Hematopoietic multipotent progenitor cell treated with erythropoietin and hydrocortisone succinate and interleukin-3 and kit ligand, for 15 days (in vitro differentiated cells): ENCODE measurements around the gene EFNA2.
A peak's percentile ranks its signal among the peaks of the same experiment; 100 is the strongest.
"Not testable (repeated sequence)": the region's sequence is repeated elsewhere in the genome, so short reads cannot be mapped to it uniquely, and the experiment has no call there.

ENCODE experiments used
- DNase-seq: peaks from one replicate; pipeline ENCODE4 v3.0.0-alpha.2; 2015; ENCODE audit warnings: low spot score

Gene EFNA2

GRCh38 chr19:1285737-1286360, at the start of gene EFNA2:
Gene EFNA2 (plus strand): TSS chr19:1285873. CDS start chr19:1286169, 296 bp downstream.
- no peak for DNase-seq

- no peak for DNase-seq
Measured at GRCh38 chr19:1236576-1236975, 49.1 kb upstream of the EFNA2 start.

- DNase-seq = no peak
Measured at GRCh38 chr19:1237027-1237659, 48.5 kb upstream of the EFNA2 start.

GRCh38 chr19:1237754-1238368, 47.8 kb upstream of the EFNA2 start, which contains the start of gene CBARP:
Gene CBARP (minus strand): TSS chr19:1238005. CDS start chr19:1236100, 1,905 bp downstream.
- DNase-seq = peak; percentile 20

- DNase-seq = no peak
Measured at GRCh38 chr19:1238369-1239303, 47.0 kb upstream of the EFNA2 start.

- DNase-seq = no peak
Measured at GRCh38 chr19:1239420-1239795, 46.3 kb upstream of the EFNA2 start.

- peak; percentile 78 for DNase-seq
Measured at GRCh38 chr19:1239796-1240737, 45.6 kb upstream of the EFNA2 start.

- no peak for DNase-seq
Measured at GRCh38 chr19:1240925-1241324, 44.7 kb upstream of the EFNA2 start.

- peak; percentile 96 for DNase-seq
Measured at GRCh38 chr19:1241417-1242095, 44.1 kb upstream of the EFNA2 start, which contains the start of gene ATP5F1D. Gene ATP5F1D (plus strand): TSS chr19:1241751. CDS start chr19:1241851, 100 bp downstream.

GRCh38 chr19:1243768-1244692, 41.6 kb upstream of the EFNA2 start:
- DNase-seq = peak; percentile 88

GRCh38 chr19:1244693-1245451, 40.8 kb upstream of the EFNA2 start:
- peak; percentile 90 for DNase-seq

GRCh38 chr19:1245494-1246264, 40.0 kb upstream of the EFNA2 start:
- DNase-seq = no peak

GRCh38 chr19:1246265-1247087, 39.2 kb upstream of the EFNA2 start:
- DNase-seq = not testable (repeated sequence)

GRCh38 chr19:1247748-1248138, 37.9 kb upstream of the EFNA2 start:
- DNase-seq = no peak

GRCh38 chr19:1248139-1248785, 37.4 kb upstream of the EFNA2 start, which contains the start of gene MIDN:
Gene MIDN (plus strand): TSS chr19:1248583. CDS start chr19:1250297, 1,714 bp downstream.
- peak; percentile 57 for DNase-seq

- DNase-seq = peak; percentile 82
Measured at GRCh38 chr19:1248786-1249297, 36.8 kb upstream of the EFNA2 start.
